Smooth muscle cell (in vitro differentiated cells): Measurements from ENCODE around the gene CLCF1. TPM values are rescaled to one million over a fixed set of nuclear protein-coding genes. Genes with fewer than 3 reads are reported as not detected.
A peak's percentile ranks its signal among the peaks of the same experiment; 100 is the strongest.

Experiments used
- DNase-seq: peaks from one replicate; lab custom pipeline; 2025; ENCODE audit not compliant: unreplicated experiment; lab: John Stamatoyannopoulos, UW
- H2AFZ ChIP-seq: fragments of 200-600 bp; sonication (generic); 2 replicates; pipeline ENCODE4 v1.6.0; 2016; ENCODE audit warnings: antibody characterized with exemption, low read depth, mild to moderate bottlenecking
- H3F3A ChIP-seq: fragments of 200-600 bp; sonication (generic); 2 replicates; pipeline ENCODE4 v1.6.0; 2017; ENCODE audit warnings: antibody characterized with exemption, low read depth
- H3K27ac ChIP-seq: fragments of 200-600 bp; sonication (generic); 2 replicates; pipeline ENCODE4 v1.5.1; 2016; ENCODE audit warnings: low read depth, mild to moderate bottlenecking
- H3K27me3 ChIP-seq: fragments of 200-600 bp; sonication (generic); 2 replicates; pipeline ENCODE4 v1.6.1; 2016; ENCODE audit warnings: low read depth, mild to moderate bottlenecking
- H3K36me3 ChIP-seq: fragments of 200-600 bp; sonication (generic); 2 replicates; pipeline ENCODE4 v1.5.1; 2016; ENCODE audit warnings: low read depth
- H3K4me1 ChIP-seq: fragments of 200-600 bp; sonication (generic); 2 replicates; pipeline ENCODE4 v1.5.1; 2016; ENCODE audit warnings: low read depth
- H3K4me2 ChIP-seq: fragments of 200-600 bp; sonication (generic); 2 replicates; pipeline ENCODE4 v1.6.0; 2016; ENCODE audit warnings: mild to moderate bottlenecking
- H3K4me3 ChIP-seq: fragments of 200-600 bp; sonication (generic); 2 replicates; pipeline ENCODE4 v1.5.1; 2016; ENCODE audit warnings: mild to moderate bottlenecking
- H3K79me2 ChIP-seq: fragments of 200-600 bp; sonication (generic); 2 replicates; pipeline ENCODE4 v1.6.0; 2016; ENCODE audit warnings: low read depth, mild to moderate bottlenecking
- H3K9ac ChIP-seq: fragments of 200-600 bp; sonication (generic); 2 replicates; pipeline ENCODE4 v1.6.0; 2016; ENCODE audit warnings: low read depth
- H3K9me3 ChIP-seq: fragments of 200-600 bp; sonication (generic); replicated peaks from 2 replicates; pipeline ENCODE4 v1.5.1; 2016; ENCODE audit warnings: low read depth
- H4K20me1 ChIP-seq: fragments of 200-600 bp; sonication (generic); 2 replicates; pipeline ENCODE4 v1.6.0; 2016; ENCODE audit warnings: low read depth
- WGBS: methylation state at CpG from one replicate; pipeline ENCODE4 v1.1.7; 2016; ENCODE audit warnings: low lambda C conversion rate; 5-methylcytosine and 5-hydroxymethylcytosine counted together
- polyA plus RNA-seq: library from polyadenylated mRNA; unstranded; fragments of >200 nt; fragmentation: Nextera tagmentation; extraction: Ambion mirVana; gene quantifications from 2 replicates; pipeline ENCODE4 v1.2.1, GENCODE V29; 2016
- total RNA-seq: library from RNA; depleted of rRNA; stranded (reverse); fragments of >200 nt; gene quantifications from 2 replicates; pipeline ENCODE4 v1.2.3, GENCODE V29; 2014
- TF ChIP-seq, protein P1 (sequence below): fragments of 200-600 bp; sonication (generic); IDR thresholded peaks from 2 replicates; pipeline ENCODE4 v1.5.1; 2017; ENCODE audit warnings: borderline replicate concordance, mild to moderate bottlenecking, antibody characterized with exemption; ENCODE audit not compliant: insufficient read depth, poor library complexity, severe bottlenecking

CLCF1 gene
- total and polyA plus RNA-seq, 2 experiments from 2014 or later, result 6.2 to 12.2 TPM

DNA sequence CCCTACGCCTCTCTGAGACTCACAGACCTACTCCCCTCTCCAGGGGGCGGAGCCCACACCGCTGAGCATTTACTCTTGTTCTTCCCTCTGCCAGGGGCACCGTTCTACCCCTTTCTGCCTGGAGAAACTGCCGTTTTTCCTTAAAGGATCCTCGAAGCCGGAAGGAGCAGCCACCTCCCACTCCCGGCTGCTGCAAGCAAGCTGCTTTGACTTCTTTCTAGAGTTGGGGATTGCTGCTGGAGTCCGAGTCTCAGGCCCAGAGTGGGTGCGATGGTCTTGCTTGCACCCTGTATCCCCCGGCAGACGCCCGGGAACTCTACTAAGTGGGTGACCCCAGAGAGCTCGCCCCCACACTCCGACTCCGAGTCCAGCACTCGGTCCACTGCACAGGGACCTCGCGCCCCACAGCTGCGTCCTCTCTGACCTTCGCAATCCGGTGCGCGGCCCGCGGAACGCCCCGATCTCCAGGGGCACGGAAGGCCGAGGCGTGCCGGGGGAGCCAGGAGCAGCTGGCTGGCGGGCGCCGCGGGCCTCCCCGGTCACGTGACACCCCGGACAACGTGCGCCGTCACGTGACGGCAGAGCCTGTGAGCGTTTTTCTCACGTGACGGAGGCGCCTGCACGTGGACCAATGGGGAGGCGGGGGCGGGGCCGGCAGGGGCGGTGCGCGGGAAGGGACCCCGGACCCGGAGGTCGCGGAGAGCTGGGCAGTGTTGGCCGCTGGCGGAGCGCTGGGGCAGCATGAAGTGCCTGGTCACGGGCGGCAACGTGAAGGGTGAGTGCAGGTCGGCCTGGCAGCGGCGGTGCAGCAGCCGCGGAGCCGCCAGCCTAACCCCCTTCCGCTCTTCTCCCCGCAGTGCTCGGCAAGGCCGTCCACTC, 18.1 kb upstream of the CLCF1 start, which contains the start of gene RAD9A:
Gene RAD9A, plus strand, starts transcription at position 683 of the 879 bp plus-strand sequence. Its CDS starts 59 bp downstream, at position 742.
- Histone ChIP-seq H3K79me2 (no peaks in the 10 kb centered on the region), H3K27me3 (no peaks in the 10 kb centered on the region), H3K4me3 (peak within 1 kb of the TSS; percentile 71), H3K9me3 (no peaks in the 10 kb centered on the region), H3K4me2 (peak within 1 kb of the TSS; percentile 92), H2AFZ (peak within 1 kb of the TSS; percentile 53), H3K27ac (peak within 1 kb of the TSS; percentile 79), H3K4me1 (peaks cover 3% of the 10 kb centered on the region), H3F3A (no peaks in the 10 kb centered on the region), H3K9ac (peak within 1 kb of the TSS; percentile 85), H3K36me3 (no peaks in the 10 kb centered on the region), H4K20me1 (no peaks in the 10 kb centered on the region)
- DNase-seq, result peak; percentile 85
- WGBS, result under 1% methylated on average over 71 of the region's 75 CpGs
- TF ChIP-seq, protein P1, sequence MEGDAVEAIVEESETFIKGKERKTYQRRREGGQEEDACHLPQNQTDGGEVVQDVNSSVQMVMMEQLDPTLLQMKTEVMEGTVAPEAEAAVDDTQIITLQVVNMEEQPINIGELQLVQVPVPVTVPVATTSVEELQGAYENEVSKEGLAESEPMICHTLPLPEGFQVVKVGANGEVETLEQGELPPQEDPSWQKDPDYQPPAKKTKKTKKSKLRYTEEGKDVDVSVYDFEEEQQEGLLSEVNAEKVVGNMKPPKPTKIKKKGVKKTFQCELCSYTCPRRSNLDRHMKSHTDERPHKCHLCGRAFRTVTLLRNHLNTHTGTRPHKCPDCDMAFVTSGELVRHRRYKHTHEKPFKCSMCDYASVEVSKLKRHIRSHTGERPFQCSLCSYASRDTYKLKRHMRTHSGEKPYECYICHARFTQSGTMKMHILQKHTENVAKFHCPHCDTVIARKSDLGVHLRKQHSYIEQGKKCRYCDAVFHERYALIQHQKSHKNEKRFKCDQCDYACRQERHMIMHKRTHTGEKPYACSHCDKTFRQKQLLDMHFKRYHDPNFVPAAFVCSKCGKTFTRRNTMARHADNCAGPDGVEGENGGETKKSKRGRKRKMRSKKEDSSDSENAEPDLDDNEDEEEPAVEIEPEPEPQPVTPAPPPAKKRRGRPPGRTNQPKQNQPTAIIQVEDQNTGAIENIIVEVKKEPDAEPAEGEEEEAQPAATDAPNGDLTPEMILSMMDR, result no peak

DNA sequence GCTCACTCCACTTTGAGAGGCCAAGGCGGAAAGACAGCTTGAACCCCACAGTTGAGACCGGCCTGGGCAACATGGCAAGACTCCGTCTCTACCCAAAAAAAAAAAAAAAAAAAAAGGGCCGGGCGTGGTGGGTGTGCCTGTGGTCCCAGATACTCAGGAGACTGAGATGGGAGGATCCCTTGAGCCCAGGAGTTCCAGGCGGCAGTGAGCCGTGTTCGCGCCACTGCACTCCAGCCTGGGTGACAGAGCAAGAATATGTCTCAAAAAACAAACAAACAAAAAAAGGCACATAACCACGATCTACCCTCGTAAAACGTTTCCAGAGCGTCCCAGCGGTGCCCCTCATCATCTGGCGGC, 17.5 kb upstream of the CLCF1 start:
- no peak for DNase-seq
- Histone ChIP-seq H3K9ac (peak overlapping the region; percentile 85), H2AFZ (peak overlapping the region; percentile 53), H3K4me2 (peak overlapping the region; percentile 92), H3K9me3 (no peaks in the 10 kb centered on the region), H3K27me3 (no peaks in the 10 kb centered on the region), H3K4me3 (peak overlapping the region; percentile 71), H4K20me1 (no peaks in the 10 kb centered on the region), H3F3A (no peaks in the 10 kb centered on the region), H3K79me2 (no peaks in the 10 kb centered on the region), H3K4me1 (peaks cover 3% of the 10 kb centered on the region), H3K27ac (peak overlapping the region; percentile 79), H3K36me3 (no peaks in the 10 kb centered on the region)
- WGBS, result 17% methylated on average over 15 of the region's 15 CpGs
- TF ChIP-seq, protein P1, result no peak

DNA sequence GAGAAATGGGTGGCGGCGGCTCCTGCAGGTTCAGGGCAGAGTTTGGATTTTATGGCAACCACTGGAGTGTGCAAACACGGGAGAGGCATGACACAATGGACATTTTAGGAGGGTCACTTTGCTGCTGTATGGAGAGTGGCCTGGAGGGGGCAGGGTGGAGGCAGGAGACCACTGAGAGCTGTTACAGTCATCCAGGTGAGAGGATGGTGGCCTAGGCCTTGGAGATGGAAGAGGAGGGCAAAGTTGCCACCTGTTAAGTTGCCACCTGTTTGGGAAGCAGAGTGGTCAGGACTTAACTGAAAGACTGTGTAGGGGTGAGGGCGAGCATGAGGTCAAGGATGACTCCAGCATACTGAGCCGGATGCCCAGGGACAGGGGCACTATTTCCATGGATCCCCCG, 16.1 kb upstream of the CLCF1 start:
- Histone ChIP-seq H3K4me2 (no peak overlapping the region), H3K36me3 (no peaks in the 10 kb centered on the region), H3K4me1 (peaks cover 3% of the 10 kb centered on the region), H3K79me2 (no peaks in the 10 kb centered on the region), H3K4me3 (no peak overlapping the region), H2AFZ (no peak overlapping the region), H3K9me3 (no peaks in the 10 kb centered on the region), H3K9ac (no peak overlapping the region), H3K27ac (no peak overlapping the region), H3F3A (no peaks in the 10 kb centered on the region), H4K20me1 (no peaks in the 10 kb centered on the region), H3K27me3 (no peaks in the 10 kb centered on the region)
- TF ChIP-seq, protein P1, result peak; percentile 47
- DNase-seq, result no peak
- WGBS, result 76% methylated on average over 6 of the region's 6 CpGs
